Mesodermal cell (in vitro differentiated cells): ENCODE measurements around the gene GDF9.

ENCODE experiments used
- H3K27ac ChIP-seq: 2 replicates; pipeline ENCODE4 v1.7.0; 2013; ENCODE audit warnings: mild to moderate bottlenecking, low read depth, low read length, moderate library complexity; ENCODE audit not compliant: severe bottlenecking
- H3K36me3 ChIP-seq: 2 replicates; pipeline ENCODE4 v1.7.1; 2013; ENCODE audit warnings: mild to moderate bottlenecking, low read length, moderate library complexity; ENCODE audit not compliant: control insufficient read depth, insufficient read depth
- H3K4me1 ChIP-seq: one replicate; pipeline ENCODE4 v1.7.1; 2013; ENCODE audit warnings: mild to moderate bottlenecking, low read length; ENCODE audit not compliant: insufficient read depth, control insufficient read depth, poor library complexity, severe bottlenecking
- H3K4me3 ChIP-seq: 2 replicates; pipeline ENCODE4 v1.7.0; 2013; ENCODE audit warnings: low read length, control low read depth, mild to moderate bottlenecking; ENCODE audit not compliant: insufficient read depth, poor library complexity, severe bottlenecking; ENCODE audit errors: extremely low read depth
- H3K9me3 ChIP-seq: 2 replicates; pipeline ENCODE4 v1.7.1; 2013; ENCODE audit warnings: mild to moderate bottlenecking, low read length, moderate library complexity; ENCODE audit not compliant: control insufficient read depth
- WGBS, 2 experiments: methylation state at CpG; one replicate each; pipeline ENCODE4 v1.1.5; 2013; ENCODE audit warnings: missing lambda C conversion rate in 2 of 2; ENCODE audit not compliant: insufficient coverage in 2 of 2; 5-methylcytosine and 5-hydroxymethylcytosine counted together

The GDF9 gene

GRCh38 chr5:132873119-132873929, 7.1 kb upstream of the GDF9 start, which contains the start of gene LEAP2:
Gene LEAP2 (plus strand): TSS chr5:132873668. CDS start chr5:132873695, 27 bp downstream.
- WGBS, 2 experiments, result 96 to 100% methylated on average over 2 to 4 of the region's 6 CpGs
- Histone ChIP-seq H3K27ac (peak within 1 kb of the TSS; percentile 23), H3K9me3 (no peaks in the 10 kb centered on the region), H3K36me3 (peaks cover 90% of the 10 kb centered on the region), H3K4me1 (no peaks in the 10 kb centered on the region), H3K4me3 (no peak within 1 kb of the TSS)

DNA sequence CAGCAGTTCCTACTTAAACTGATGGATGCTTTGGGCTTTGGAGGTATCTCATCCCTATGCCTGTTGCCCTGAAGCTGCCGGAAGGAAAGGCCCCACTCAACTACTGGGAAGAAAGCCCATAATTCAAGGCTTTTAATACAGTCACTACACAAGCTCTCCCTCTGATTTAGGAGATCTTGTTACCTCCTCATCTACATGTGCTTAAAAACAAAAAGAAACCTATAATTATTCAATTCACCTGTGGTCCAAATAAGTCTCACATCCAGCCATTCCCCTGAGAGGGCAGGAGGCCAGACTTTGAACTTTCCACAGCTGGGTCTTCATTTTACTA, 6.5 kb upstream of the GDF9 start:
- Histone ChIP-seq H3K4me1 (no peaks in the 10 kb centered on the region), H3K9me3 (no peaks in the 10 kb centered on the region), H3K4me3 (no peak overlapping the region), H3K27ac (peak overlapping the region; percentile 8), H3K36me3 (peaks cover 90% of the 10 kb centered on the region)
- 80% methylated on average over 1 of the region's 1 CpG; no CpG with 5 or more reads in 1 of the 2 experiments for WGBS, 2 experiments

GRCh38 chr5:132871459-132872284, 5.4 kb upstream of the GDF9 start:
- H3K27ac ChIP-seq, result peak overlapping the region; percentile 57
- H3K4me1 ChIP-seq, result no peaks in the 10 kb centered on the region
- 100% methylated on average over 2 of the region's 5 CpGs for WGBS, 2 experiments
- H3K9me3 ChIP-seq, result no peaks in the 10 kb centered on the region
- H3K4me3 ChIP-seq, result no peak overlapping the region
- H3K36me3 ChIP-seq, result peaks cover 85% of the 10 kb centered on the region

DNA sequence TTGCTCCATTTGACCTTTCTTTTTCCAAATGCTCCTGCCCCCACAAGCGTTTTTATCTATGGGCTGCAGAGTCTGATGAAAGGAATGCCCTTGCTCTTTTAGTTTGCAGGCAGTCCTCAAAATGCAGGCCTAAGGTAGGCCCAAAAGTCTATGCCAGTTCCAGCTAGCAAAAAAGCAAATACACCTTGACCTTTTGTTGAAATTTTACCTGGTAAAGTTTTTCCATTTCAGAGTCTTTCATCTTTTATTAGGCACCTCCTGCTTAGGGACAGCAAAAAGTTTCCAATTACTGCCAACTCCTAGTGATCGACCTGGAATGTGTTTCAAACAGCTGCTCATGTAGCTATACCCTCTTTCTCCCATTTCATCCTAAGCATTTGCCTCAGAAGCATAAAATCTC, 4.5 kb upstream of the GDF9 start:
- no peak overlapping the region for H3K4me3 ChIP-seq
- peak overlapping the region; percentile 10 for H3K27ac ChIP-seq
- WGBS, 2 experiments, result 88 to 100% methylated on average over 1 of the region's 2 CpGs
- H3K9me3 ChIP-seq, result no peaks in the 10 kb centered on the region
- H3K4me1 ChIP-seq, result no peaks in the 10 kb centered on the region
- peaks cover 80% of the 10 kb centered on the region for H3K36me3 ChIP-seq

DNA sequence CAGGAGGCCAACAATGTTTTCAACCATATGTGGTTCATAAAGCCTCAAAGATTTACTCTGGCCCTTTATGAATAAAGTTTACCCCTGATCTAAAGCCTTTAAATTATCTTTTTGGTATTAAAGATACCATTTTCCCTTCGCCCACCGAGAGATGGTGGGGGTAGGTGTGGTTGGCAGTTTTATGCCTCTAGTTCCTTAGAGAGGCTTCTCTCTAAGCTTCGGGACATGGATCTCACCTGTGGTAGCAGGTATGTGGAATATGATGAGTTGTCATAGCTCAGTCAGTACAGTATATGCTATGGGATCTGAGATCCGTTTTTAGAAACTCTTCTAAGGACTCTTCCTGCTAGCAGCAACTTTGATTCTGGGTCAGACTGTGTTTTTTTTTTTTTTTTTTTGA, 2.5 kb upstream of the GDF9 start:
- Histone ChIP-seq H3K27ac (no peak overlapping the region), H3K36me3 (peaks cover 62% of the 10 kb centered on the region), H3K9me3 (no peaks in the 10 kb centered on the region), H3K4me3 (no peak overlapping the region), H3K4me1 (no peaks in the 10 kb centered on the region)
- 84% methylated on average over 2 of the region's 4 CpGs; no CpG with 5 or more reads in 1 of the 2 experiments for WGBS, 2 experiments

- peak overlapping the region; percentile 96 for H3K27ac ChIP-seq
- 0 to 2% methylated on average over 8 to 12 of the region's 13 CpGs for WGBS, 2 experiments
- no peaks in the 10 kb centered on the region for H3K9me3 ChIP-seq
- peak overlapping the region; percentile 78 for H3K4me3 ChIP-seq
- H3K4me1 ChIP-seq, result no peaks in the 10 kb centered on the region
- H3K36me3 ChIP-seq, result peaks cover 45% of the 10 kb centered on the region
These were observed 780 bp upstream of the GDF9 start for GRCh38 chr5:132867046-132867451.

DNA sequence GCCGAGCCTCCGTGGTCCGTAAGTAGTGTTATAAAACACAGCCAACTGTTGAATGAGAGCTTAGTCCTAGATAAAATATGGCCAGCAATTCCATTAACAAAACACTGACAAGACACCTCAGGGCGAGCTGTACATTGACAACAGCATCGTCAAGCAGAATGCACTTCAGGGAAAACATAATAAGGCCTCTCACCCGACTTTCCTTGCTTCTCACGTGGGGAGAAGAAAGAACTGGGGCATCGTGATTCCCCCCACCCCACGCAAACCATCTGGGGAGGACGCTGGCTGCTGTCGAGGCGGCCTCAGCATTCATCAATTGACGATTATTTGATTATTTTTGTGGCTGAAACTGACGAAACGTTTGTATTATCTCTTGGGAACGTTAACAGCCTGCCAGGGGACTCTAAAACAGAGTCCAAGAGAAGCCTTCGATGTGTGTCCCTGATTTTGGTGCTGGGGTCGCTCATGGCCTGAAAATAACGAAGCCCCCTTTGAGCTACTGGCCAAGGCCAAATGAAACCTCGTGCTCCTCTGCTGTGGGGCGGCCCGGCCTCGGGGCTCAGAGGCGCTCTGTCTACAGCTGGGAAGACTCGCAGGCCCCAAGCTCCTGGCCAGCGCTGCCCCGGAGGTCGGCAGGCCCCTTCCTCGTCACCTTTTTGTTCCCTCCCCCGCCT, 464 bp downstream of the GDF9 start:
- H3K4me3 ChIP-seq, result peak overlapping the region; percentile 78
- H3K4me1 ChIP-seq, result no peaks in the 10 kb centered on the region
- no peaks in the 10 kb centered on the region for H3K9me3 ChIP-seq
- peak overlapping the region; percentile 96 for H3K27ac ChIP-seq
- 38 to 48% methylated on average over 20 to 27 of the region's 30 CpGs for WGBS, 2 experiments
- H3K36me3 ChIP-seq, result peaks cover 34% of the 10 kb centered on the region

- Histone ChIP-seq H3K27ac (no peak overlapping the region), H3K4me3 (no peak overlapping the region), H3K4me1 (no peaks in the 10 kb centered on the region), H3K36me3 (no peaks in the 10 kb centered on the region), H3K9me3 (no peaks in the 10 kb centered on the region)
- WGBS, 2 experiments, result 68 to 82% methylated on average over 2 to 3 of the region's 5 CpGs
These were observed 5.5 kb downstream of the GDF9 start for GRCh38 chr5:132860742-132861141.

GRCh38 chr5:132859889-132860437, 6.3 kb downstream of the GDF9 start:
- no peaks in the 10 kb centered on the region for H3K36me3 ChIP-seq
- H3K9me3 ChIP-seq, result no peaks in the 10 kb centered on the region
- 100% methylated on average over 1 of the region's 2 CpGs; no CpG with 5 or more reads in 1 of the 2 experiments for WGBS, 2 experiments
- no peak overlapping the region for H3K4me3 ChIP-seq
- H3K27ac ChIP-seq, result no peak overlapping the region
- no peaks in the 10 kb centered on the region for H3K4me1 ChIP-seq

DNA sequence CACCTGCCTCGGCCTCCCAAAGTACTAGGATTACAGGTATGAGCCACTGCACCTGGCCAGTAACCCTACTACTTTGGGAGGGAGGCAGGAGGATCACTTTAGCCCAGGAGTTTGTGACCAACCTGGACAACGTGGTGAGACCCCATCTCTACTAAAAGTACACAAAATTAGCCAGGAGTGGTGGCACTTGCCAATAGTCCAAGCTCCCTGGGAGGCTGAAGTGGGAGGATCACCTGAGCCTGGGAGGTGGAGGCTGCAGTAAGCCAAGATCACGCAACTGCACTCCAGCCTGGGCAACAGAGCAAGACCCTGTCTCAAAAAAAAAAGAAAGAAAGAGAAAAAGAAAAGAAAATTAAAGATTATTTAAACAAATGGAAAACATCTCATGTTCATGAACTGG, 10.3 kb downstream of the GDF9 start:
- WGBS, 2 experiments, result 100% methylated on average over 2 of the region's 3 CpGs

More for the DNA sequence above, 10.3 kb downstream of the GDF9 start:
- H3K36me3 ChIP-seq, result no peaks in the 10 kb centered on the region
- no peaks in the 10 kb centered on the region for H3K4me1 ChIP-seq
- no peaks in the 10 kb centered on the region for H3K9me3 ChIP-seq
- no peak overlapping the region for H3K27ac ChIP-seq
- H3K4me3 ChIP-seq, result no peak overlapping the region
